ENCODE results near the gene PODXL. TPM values are rescaled to one million over a fixed set of nuclear protein-coding genes. Genes with fewer than 3 reads are reported as not detected.
A peak's percentile ranks its signal among the peaks of the same experiment; 100 is the strongest.

The PODXL gene
- polyA plus RNA-seq (2013, experiment 1 of 2; ENCODE audit: insufficient read length), result 3.3 TPM
- 20.5 TPM for polyA plus RNA-seq (2013, experiment 2 of 2; ENCODE audit: insufficient read length)

DNA sequence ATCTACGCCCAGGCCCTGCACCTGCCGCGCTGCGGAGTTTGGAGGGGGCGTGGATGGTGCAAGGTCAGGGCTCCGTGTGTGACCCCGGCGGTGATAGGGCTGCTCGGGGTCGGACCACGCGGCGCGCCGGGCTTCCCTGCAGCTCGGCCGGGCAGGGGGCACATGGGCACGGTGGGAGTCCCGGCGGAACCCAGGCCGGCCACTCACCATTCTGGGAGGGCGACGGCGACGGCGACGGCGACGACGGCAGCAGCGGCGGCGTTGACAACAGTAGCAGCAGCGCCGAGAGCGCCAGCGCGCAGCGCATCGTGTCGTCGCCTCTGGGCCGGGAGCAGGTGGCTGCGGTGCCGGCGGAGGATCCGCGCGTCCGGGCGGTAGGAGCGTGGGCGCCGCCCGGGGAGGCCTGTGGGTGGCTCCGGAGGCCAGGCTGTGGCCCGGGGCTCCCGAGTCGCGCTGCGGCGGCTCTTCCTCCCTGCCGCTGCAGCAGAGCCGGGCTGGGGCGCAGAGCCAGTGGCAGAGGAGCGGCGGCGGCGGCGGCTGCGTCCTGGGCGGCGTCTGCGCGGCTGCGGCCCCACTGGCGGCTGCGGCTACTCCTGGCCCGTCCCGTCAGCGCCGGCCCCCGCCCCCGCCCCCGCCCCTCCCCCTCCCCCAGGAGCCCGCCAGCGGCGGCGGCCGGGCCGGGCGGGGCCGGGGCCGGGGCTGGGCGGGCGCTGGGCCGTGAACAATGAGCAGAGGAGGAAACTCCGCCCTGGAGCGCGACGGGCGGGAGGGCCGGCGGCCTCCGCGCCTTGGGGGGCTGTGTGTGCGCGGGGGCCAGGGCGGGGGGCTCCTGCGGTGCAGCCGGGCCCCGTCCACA, at the start of gene PODXL:
PODXL (minus strand) TSS at position 576 of the 856 bp plus-strand sequence; CDS start at position 307, 269 bp downstream.
- DNase-seq, result peak; percentile 67

DNA sequence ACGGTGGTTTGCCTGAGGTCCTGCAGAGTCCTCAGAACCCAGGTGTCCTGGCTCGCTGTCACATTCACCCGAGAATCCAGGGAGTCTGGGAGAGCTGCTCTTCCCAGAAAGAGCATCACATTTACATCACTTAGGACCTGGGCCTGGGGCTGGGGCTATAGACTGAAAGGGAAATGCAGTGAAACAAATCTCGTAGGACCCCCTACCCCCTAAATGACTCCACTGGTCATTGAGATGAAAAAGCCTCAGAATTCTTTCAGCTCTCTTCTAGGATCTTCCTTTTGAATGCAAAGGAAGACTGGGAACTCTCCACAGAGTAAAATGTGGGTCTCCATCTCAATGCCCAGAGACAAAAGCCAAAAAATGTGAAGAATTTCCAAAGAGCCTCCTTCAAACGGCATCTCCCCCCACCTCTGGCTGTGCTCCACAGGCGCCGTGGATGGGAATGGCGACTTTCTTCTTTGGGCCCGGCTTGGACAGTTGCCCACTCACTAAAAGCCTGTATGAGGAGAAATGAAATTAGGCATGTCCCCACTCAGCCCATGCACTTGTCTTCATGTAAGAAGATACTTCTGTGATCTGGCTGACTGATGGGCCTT, 49.0 kb upstream of the PODXL start:
- peak; percentile 46 for DNase-seq

DNA sequence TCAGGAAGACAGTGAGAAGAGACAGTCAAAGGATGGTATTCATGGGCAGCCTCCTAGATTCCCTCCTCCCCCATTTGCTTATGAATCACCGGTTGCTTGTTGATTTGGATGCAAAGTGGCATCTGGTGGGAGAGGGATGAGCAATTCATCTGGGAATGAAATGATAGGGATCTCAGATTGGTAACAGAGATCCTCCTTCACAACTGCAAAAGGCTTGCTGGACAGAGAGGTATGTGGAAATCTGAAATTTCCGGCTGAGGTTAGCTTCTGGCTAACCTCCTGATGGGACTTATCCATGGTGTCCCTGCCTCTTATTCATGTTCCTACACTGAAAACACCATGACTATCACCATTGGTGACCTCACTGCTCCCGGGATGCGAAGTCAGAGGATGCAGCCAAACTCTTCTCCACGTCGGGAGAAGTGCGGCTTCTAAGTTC, 48.4 kb upstream of the PODXL start:
- peak; percentile 89 for DNase-seq

DNA sequence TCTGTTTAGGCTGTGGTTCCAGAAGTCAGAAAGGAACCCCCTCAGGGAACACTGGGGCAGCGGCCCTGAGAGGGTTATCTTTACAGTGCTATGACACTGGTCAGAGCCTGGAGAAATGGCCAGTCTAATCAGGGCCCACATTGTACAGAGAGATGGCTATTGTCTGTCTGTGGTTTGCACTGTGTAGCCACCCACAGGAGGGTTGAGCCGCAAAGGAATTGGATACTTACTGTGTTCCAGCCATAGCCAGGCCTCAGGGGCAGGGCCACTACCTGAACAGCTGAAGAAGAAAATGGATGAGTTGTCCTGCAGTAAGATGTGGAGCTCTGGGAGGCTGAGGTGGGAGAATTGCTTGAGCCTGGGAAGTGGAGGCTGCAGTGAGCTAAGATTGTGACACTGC, 47.5 kb upstream of the PODXL start:
- DNase-seq, result no peak

DNA sequence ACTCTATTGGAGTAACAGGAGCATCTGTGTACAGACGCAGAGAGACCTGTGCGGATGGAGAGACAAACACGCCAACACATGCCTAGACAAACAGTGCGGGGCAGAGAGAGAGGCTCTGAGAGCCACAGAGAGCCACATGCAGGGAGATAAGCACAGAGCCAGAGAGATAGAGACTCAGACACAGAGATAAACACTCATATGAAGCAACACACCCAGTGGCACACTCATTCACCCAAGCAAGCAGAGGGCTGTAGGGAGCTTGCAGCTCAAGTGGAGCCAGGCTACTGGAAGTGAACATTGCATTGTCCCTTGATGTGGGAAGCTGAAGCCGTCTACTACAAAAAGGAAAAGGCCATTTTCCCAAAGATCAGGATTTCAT, 46.6 kb upstream of the PODXL start:
- DNase-seq, result no peak

DNA sequence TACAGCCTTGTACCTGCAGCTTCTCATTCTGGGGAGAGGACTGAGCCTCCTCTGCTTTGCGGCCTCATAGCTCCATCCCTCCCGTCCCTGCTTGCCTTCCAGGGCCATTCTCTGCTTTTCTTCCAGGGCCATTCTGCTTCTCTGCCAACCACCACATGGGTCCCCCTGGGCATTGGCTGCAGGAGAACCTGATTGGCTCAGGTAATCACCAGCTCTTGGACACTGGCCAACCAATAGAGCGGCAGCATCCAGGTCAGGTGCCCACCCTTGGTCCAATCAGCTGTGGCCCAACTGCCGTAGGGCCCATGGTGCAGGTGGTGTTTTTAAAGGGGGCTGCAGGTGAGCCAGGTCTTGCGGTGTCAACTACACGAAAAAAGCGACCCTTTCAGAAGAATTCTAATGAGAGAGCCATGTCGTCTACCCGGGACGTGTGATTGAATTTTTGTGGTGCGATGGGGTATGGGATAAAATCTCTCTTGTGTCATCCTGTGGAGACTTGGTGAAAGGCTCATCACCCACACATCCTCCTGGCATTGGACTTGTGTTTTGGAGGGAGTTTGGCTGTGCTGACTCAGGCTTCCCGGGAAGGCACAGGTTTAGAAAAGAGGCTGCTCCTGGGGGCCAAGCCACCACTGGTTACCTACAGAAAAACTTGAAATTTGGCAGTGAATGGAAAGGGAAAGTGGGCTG, 46.0 kb upstream of the PODXL start:
- peak; percentile 50 for DNase-seq

DNA sequence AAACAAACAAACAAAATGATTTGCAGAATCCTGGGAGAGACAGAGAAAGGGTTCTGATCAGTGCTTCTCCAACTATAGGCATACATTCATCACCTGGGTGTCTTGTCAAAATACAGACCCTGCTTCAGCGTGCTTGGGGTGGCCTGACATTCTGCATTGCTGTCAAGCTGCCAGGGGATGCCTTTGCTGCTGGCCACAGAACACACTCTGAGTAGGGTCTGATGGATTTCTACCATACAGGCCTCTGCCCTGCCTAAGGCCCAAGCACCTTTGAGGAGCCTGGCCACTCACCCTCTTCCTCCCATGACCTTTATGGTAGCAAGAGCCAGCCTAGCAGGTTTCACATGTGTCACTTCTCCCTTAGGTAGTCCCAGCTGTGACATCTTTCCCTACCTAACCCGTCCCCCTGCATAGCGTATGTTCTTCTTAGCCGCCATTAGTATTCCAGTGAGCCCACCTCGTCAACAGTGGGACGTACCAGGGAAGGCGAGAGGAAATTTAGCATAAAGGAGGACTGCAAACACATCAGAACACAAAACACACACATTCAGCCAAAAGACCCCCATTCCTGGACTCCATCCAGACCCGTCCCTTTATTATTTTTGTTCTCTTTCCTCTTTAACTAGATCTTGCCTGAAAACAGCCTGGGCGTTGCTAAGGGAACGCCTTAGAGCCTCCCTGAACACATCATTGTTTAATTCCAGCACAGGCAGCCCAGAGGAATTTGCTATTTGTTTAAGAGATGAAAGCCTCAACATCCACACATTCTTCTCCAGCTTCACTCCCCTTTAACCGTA, 43.9 kb upstream of the PODXL start:
- DNase-seq, result peak; percentile 60

DNA sequence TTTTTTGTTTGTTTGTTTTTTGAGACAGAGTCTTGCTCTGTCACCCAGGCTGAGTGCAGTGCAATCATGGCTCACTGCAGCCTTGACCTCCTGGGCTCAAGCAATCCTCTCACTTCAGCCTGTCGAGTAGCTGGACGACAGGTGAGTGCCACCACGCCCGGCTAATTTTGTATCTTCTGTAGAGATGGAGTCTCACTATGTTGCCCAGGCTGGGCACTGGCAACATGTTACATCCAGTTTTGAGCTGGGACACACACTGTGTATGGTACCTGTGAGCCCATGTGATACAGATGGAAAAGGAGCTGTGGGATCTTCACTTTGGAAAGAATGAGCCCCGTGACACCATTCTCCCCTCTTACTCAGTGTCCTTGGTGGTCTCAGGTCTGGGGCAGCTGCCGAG, 40.4 kb upstream of the PODXL start:
- no peak for DNase-seq

DNA sequence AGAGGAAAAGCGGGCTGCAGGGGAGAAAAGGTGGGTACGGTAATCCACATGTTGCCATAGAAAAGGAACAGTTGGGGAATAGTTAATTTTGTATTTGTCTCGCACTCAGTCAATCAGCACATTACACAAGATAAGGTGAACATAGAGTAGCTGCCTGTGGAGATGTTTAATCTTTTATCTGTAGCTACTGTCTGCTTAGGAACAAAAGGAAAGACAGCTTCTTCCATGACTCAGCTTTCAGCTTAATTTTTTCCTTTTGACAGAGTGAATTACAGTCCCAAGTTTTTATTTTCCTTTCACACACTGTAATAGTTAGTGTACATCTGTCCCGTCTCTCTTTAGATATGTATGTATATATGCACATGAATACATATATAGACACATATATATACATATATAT, 39.3 kb upstream of the PODXL start:
- DNase-seq, result no peak

DNA sequence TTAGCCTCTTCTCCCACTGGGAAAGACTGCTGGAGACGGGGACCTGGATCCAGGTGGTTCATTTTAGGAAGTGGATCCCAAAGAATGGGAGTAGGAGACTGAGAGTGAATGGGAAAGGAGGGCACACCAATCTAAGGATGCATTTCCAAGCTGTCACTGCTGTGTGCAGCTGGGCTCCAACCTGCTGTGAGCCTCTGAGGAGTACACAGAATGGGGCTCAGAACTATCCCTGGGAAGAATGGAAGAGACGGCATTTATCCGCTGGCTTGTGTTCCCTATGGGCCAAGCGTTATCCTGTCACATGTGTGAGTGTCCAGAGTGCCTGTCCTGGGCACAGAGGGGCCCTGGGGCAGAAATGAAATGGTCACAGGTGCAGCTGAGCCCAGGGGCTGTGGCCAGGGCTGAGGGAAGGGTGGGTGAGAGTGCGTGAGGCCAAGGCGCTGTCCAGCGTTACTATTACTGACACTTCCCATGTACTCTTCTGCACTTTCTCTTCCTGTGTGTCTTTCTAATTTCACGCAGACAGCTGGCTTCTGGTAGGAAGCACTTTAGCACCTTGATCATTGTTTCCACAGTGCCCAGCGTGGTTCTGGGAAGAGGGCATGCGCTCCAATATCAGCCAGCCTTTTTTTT, 35.4 kb upstream of the PODXL start:
- DNase-seq, result no peak

DNA sequence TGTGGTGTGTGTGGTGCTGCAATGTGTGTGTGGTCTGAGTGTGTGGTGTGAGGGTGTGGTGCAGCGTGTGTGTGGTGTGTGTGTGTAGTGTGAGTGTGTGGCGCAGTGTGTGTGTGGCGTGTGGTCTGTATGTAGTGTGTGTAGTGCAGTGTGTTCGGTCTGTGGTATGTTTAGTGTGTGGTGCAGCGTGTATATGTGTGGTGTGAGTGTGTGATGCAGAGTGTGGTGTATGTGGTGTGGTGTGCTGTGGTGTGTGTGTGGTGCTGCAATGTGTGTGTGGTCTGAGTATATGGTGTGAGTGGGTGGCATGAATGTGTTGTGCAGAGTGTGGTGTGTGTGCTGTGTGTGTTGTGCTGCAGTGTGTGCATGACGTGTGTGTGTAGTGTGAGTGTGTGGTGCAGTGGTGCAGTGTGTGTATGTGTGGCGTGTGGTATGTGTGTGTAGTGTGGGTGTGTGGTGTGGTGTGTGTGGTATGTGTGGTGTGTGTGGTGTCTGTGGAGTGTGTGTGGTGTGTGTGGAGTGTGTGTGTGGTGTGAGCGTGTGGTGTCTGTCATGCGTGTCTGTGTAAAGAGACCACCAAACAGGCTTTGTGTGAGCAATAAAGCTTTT, 31.0 kb upstream of the PODXL start:
- no peak for DNase-seq

DNA sequence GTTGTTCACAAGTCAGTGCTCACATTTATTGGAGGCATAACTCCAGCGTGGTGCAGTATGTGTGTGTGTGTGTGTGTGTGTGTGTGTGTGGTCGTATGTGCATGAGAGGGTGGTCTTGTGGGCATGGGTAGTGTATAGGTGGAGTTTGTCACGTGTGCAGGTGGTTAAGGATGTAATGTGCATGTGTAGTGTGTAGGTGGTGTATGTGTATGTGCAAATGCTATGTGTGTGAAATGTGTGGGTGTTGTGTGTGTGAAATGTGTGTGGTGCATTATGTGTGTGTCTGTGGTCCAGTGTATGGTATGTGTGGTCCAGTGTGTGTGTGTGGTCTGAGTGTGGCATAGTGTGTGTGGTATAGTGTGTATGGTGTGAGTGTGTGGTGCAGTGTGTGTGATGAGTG, 30.3 kb upstream of the PODXL start:
- no peak for DNase-seq

DNA sequence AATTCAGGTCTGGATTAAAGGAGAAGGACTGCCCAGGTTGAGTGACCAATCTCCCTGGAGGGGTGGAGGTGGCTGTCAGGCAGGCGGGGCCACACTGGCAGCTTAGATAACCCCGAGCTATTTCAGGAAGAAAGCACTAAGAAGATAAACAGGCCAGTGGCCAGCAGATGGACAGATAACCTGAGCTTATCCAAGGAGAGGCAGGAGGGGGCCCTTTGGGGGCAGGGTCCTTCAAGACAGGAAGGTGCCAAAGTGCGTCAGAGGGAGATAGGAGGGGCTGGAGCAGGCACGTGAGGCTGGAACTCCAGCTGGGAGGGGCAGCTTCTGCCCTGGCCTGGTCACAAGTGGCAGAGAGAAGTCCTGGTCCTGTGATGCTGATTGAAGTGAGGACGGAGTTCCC, 29.8 kb upstream of the PODXL start:
- no peak for DNase-seq

DNA sequence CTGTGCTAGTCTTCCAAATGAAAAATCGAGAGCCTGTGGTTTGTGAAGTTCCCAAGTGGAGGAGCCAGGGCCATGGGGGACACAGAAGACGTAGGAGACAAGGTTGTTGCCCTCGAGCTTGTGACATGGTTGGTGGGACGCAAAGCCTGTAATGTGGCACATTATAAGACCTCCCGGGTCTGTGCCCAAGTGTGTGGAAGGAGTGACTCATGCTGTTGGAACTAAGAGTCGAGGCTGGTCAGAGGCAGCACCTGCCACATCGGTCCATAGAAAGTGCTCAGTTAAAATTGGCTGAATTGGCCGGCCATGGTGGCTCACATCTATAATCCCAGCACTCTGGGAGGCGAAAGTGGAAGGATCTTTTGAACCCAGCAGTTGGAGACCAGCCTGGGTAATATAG, 27.0 kb upstream of the PODXL start:
- no peak for DNase-seq

DNA sequence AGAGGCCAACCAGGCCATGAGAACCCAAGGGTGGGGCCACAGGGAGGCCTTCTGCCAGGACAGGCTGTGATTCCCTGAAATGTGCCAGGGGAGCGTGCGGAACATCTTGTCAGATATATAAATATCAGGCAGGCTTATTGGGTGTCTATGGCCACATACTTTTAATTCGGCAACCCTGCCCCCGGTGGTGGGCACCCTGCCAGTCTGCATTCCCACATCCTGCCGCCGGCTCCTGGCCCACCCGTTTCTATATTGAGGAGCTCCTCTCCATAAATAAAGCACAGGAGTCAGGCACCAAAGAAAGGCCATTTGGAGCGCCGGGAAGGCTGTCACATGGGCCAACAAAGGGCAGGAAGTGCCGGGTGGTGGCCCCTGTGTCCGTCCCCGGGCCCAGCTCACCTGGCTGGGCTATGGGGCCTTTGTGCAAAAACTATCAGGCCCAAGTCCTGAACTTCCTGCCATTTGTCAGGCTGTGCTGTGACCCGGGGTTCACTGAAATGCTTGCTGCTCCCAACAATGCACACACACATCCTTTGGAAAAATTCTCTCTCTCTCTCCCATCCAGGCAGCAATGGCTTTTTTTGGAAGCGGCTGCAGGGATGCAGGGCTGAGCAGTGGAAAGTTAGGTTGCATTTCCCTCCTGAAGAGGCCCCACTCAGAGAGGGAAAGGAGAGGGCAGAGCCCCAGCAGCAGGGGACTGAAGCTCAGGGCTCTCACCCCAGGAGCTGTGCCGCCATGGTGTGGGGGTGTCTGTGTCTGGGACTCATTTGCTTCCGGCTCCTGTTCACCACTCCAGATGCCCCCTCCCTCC, 25.0 kb upstream of the PODXL start:
- DNase-seq, result peak; percentile 54

DNA sequence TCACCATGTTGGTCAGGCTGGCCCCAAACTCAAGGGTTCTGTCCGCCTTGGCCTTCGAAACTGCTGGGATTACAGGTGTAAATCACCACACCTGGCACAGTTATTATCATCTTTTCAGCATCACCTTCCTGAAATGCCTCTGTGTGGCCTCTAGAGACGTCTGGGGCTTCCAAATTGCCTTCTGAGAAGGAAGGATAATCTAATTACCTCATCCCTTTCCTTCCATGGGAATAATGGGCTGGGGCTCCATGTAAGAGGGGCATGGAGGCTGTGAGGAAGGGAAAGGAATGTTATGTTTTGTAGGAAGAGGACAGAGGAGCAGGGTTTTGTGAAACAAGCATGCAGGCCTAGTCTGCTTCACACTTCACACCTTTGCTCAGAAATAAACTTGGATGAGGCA, 22.2 kb upstream of the PODXL start:
- no peak for DNase-seq

DNA sequence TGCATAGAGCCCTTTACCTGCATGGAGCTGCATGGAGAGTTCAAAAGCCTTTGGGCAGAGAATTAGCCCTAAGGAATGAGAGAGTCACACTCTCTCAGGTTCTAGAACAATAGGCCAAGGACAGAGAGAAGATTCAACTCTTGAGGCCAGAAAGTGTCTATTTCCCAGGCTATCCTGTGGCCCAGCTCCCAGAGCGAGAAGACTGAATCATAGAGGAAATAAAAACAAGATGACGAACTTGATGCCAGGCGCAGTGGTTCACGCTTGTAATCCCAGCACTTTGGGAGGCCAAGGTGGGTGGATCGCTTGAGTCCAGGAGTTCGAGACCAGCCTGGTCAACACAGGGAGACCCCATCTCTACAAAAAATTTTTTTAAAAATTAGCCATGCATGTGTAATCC, 18.3 kb upstream of the PODXL start:
- peak; percentile 38 for DNase-seq

DNA sequence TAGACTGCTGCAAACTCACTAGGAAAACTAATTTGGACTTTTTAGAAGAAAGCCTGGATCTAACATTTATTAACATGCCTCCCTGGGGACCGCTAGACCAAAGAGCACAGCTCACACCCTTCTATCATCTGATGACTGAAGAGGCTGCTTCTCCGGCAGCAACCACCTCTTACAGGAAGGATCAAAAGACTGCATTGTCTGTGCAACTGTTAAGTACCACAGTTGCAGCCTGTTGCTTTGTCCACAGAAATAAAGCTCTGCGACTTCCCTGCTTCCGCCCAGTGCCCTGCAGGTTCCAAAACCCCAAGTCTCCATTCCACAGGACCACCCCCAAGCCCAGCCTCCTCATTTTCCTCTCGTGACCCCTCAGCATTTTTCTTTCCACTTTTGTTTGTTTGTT, 14.0 kb upstream of the PODXL start:
- no peak for DNase-seq

DNA sequence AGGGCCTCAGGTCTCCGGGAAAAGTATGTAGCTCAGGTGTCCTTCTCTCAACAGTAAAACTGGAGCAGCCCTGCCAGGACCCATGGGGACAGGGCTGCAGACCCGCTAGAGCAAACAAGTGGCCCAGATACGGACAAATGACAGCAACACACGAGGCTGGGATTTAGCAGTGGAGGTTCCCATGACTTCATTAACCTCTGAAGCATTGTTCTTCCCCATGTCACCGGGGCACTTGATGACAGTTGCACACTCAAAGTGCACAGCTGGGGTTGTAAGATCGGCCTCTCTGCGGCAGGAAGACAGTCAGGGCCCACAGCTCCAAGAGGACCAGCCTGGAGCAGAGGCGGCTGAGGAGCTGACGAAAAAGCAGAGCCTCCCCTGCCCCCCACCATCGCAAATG, 12.5 kb upstream of the PODXL start:
- DNase-seq, result no peak

DNA sequence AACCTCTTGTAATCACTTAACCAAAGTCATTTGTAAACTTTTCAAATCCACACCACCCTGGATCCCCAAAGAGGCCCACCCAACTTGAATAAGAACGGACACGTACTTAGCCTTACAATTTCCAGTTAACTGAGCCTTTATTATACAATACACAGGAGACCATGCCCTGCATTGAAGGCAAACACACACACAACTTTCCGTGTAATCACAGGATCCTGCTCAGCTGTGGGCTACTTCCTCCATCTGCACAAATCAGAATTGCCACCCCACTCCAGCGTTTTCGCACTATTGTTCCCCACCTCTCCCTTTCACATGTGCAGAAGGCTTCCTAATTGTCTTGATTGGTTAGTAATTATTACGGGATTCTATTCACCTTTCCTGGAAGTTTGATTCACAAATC, 12.1 kb upstream of the PODXL start:
- DNase-seq, result no peak

DNA sequence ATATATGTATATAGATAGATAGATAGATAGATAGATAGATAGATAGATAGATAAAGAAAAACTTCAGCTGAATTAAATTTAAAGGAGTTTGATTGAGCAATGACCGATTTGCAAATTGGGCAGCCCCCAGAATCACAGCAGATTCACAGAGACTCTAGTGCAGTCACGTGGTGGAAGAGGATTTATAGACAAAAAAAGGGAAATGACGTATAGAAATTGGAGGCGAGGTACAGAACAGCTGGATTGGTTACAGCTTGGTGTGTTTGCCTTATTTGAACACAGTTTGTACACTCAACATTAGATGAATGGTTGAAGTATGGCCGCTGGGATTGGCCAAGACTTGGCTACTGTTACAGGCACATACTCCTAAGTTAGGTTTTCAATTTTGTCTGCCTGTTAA, 8.2 kb upstream of the PODXL start:
- DNase-seq, result no peak
